Prostate gland (tissue), 2 donors: Measurements from ENCODE around the gene GGACT.

Experiments
- CTCF ChIP-seq, 4 experiments: fragments of 200-600 bp in 2 of 4; fragments of 450-650 bp in 2 of 4; sonication (generic) in 2 of 4; IDR thresholded peaks; 1 replicate in 3 of 4; 2 replicates in 1 of 4; pipeline ENCODE4 v1.5.1; 2016 to 2019; ENCODE audit warnings: antibody characterized with exemption in 4 of 4, mild to moderate bottlenecking in 2 of 4, moderate library complexity in 2 of 4
- POLR2A ChIP-seq: fragments of 450-650 bp; IDR thresholded peaks from one replicate; pipeline ENCODE4 v1.6.1; 2016; ENCODE audit warnings: antibody characterized with exemption, mild to moderate bottlenecking
- POLR2AphosphoS5 ChIP-seq: sonication (generic); formaldehyde crosslinking; IDR thresholded peaks from one replicate; pipeline ENCODE4 v1.6.1; 2017; ENCODE audit warnings: antibody characterized with exemption

GRCh38 chr13:100573121-100573520 is 15.5 kb downstream of the GGACT start:
- peak; percentile 49 to 77 (median 56) for TF ChIP-seq CTCF (IDR thresholded peaks at IDR 0.05)
- no peak for TF ChIP-seq POLR2A
- TF ChIP-seq POLR2AphosphoS5, result peak; percentile 9
